Right renal pelvis (tissue), 4 donors: ENCODE data around the gene EXOC4. TPM values are rescaled to one million over a fixed set of nuclear protein-coding genes. Genes with fewer than 3 reads are reported as not detected.

Experiments used
- DNase-seq, 4 donors: peaks; one replicate each; pipeline ENCODE4 v3.0.0-alpha.2; 2013; ENCODE audit warnings: low read depth in 4 of 4, low spot score in 3 of 4, missing footprints in 1 of 4
- polyA plus RNA-seq, 4 donors: library from polyadenylated mRNA; unstranded; fragments of 120-200 nt; gene quantifications; one replicate each; pipeline ENCODE4 v1.2.1, GENCODE V29; 2013; ENCODE audit not compliant: insufficient read length in 4 of 4

EXOC4 gene
- polyA plus RNA-seq, 4 donors, result 66.9 to 71.9 (median 69.9) TPM

GRCh38 chr7:133358708-133359107, 105.8 kb downstream of the EXOC4 start:
- no peak for DNase-seq

- DNase-seq, result no peak
These were observed 106.6 kb downstream of the EXOC4 start for GRCh38 chr7:133359449-133359848.

- DNase-seq, result no peak
These were observed 107.3 kb downstream of the EXOC4 start for GRCh38 chr7:133360201-133360600.

DNA sequence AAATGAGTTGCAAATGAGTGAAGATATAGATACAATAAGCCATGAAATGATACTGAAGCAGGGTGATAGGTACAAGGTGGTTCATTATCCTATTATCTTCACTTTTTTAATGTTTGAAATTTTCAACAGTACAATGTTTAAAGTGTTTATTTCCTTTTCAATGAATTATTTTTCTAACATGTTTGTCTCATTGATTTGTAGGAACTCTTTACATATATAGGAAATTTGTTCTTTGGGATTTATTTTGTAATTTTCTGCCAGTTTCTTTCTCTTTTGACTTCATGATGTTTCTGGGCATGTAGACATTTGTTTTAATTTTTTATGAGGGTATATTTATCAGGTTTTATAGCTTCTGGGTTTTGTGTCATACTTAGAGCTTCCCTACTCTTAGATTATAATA, 108.9 kb downstream of the EXOC4 start:
- DNase-seq, result no peak

GRCh38 chr7:133364959-133365690, 112.2 kb downstream of the EXOC4 start:
- no peak for DNase-seq

GRCh38 chr7:133365917-133366316, 113.0 kb downstream of the EXOC4 start:
- no peak for DNase-seq

DNA sequence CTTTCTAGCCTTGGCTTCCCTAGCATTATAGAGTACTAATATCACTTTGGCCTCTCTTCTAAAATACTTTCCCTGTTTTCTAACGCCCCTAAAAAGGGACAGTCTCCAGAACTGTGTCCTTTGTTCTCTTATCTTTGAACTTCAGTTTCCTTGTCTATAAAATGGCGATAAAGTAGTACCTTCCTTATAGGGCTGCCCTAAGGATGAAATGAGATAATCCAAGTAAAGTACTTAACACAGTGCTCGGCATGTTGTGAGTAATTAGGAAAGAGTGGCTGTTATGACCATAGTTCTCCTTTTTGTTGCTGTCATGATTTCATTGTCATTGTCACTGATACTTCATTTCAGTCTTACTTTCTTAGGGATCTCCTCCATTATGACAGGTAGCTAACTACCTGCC, 114.7 kb downstream of the EXOC4 start:
- DNase-seq, result no peak

DNA sequence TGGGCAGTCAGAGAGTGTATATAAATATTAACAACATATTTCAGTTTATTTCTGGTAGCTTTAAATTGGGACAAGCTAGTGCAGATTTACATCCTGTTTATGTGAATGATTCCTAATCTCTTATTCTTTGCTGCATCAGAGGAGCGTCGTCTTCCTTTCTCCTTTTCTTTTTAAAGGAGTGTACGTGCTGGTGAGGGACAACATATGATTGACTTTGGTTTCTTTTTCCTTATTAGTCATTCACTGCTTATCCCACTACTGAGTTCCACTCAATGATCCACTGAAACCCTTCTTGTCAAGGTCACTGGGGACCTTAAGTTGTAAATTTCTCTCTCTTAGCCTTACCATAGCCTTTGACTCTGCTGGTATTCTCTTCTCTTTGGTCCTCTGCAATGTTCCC, 116.3 kb downstream of the EXOC4 start:
- no peak for DNase-seq

GRCh38 chr7:133371616-133372015, 118.7 kb downstream of the EXOC4 start:
- no peak for DNase-seq

DNA sequence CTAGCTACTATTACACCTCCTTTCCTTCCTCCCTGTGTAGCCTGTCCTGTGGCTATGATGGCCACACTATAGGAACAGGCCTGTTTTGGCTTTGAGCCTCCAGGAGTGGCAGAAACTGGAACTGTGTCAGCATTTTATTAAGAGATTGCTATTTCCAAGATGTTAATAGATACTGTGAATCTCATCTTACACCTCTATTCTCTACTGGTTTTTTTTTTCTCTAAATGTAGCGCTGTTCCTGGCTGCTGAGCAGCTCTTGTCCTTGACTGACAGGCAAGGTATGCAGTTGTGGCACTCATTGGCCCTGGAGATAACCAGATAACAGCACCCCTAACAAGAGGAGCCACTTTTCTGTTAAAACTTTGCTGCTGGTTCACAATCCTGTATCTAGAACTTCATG, 119.5 kb downstream of the EXOC4 start:
- no peak for DNase-seq

GRCh38 chr7:133376514-133376913, 123.6 kb downstream of the EXOC4 start:
- DNase-seq, result no peak

DNA sequence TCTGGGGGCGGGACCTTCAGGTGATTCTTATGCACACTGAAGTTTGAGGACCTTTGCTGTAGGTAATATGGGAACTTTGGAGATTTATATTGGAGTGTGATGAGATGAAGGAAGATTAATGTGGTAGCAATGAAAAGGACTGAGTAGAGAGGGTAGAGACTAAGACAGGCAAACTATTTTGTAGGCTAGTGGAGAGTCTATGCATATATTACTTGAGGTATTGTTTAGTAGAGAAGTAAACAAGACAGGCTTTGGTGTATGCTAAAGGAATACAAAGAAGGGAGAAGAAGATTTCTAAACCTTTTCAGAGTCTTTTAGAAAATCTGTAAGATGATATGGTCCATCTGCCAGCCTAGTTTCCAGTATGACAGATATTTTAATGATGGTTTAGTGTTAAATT, 129.1 kb downstream of the EXOC4 start:
- DNase-seq, result no peak

DNA sequence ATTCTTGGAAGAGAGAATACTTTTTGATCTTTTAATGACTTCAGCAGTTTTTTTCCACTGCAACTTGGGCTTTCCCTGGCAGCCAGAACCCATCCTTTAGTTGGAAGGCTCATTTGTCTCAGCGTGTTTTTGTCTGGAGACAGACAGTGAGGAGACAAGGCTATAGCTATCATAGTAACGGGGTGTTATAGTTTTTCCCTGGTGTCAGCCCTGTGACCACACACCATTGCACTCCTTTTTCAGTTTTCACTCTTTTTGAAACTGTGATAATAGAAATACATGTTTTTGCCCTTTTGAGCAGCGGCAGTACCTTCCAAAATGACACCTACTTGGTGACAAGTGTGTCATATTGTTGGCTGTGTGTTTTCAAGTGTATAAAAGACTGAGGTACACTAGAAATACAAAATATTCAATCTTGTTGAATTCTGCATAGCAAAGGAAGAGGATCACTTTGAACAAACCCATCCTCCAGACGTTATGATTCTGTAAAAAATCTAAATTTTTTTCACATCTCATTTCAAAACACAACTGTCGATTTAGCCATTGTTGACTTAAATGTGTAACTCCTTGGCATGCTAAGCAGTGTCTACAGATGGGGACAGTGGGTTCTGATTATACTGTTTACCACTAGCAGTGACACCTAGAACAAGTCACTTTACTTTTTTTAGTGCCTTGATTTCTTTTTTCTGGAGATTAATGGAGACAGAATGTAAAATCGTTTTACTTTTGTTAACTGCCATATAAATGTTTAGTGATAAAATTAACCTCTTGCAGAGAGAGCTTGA, 130.1 kb downstream of the EXOC4 start:
- no peak for DNase-seq

DNA sequence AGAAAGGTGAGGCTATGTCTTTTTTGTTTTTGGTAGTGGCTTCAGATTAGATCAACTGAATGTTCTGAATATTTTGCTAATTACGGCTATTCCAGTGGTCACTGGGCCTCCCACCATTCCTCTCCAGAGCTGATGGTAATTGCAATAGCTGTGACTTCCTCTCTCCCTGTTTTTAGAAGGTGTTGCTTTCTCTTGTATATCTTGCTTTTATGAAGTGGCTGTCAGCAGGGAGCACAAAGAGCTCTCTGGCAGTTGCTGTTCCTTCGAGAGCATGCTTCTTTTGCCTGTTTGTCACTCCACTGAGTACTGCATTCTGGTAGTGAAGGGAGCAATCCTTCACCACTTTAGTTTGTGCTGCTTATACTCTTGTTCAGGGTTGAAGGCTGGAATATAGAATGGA, 133.3 kb downstream of the EXOC4 start:
- no peak for DNase-seq

GRCh38 chr7:133389727-133390126, 136.8 kb downstream of the EXOC4 start:
- no peak for DNase-seq

- DNase-seq, result no peak
These were observed 138.3 kb downstream of the EXOC4 start for GRCh38 chr7:133391206-133391605.

GRCh38 chr7:133394369-133394768, 141.5 kb downstream of the EXOC4 start:
- DNase-seq, result no peak

DNA sequence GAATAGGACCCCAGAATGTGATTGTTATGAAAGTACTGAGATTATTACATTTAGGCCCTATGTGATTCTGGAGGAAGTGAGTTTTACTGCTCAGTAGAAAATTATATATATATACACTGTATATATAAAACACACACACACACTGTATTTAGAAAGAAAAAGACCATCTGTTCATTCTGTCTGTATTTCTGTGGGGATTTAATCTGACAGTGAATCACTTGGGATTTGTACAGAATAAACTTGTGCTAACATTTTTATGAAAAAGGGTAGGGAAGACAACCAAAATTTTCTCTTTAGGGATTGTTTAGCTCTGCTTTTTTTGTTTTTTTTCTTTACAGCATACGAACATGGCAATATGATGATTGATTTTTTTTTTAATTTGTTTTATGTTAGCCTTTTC, 142.7 kb downstream of the EXOC4 start:
- no peak for DNase-seq

DNA sequence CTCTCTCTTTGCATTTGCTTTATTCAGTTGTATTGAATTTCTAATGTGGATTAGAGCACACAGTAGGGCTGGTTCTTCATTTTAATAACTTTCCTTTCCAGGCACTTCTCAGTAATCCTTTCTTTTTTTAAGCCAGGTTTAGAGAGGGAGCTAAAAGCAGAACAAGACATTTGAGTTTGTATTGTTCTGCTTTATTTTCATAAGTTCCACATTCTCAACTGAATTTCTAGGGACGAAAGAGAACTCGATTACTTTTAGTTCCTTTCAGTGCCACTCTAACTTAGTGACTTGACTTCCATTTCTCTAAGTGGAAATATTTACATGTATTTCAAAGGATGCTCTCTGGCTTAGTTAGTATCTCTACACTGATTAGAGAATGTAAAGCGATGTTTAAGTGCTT, 145.6 kb downstream of the EXOC4 start:
- no peak for DNase-seq

DNA sequence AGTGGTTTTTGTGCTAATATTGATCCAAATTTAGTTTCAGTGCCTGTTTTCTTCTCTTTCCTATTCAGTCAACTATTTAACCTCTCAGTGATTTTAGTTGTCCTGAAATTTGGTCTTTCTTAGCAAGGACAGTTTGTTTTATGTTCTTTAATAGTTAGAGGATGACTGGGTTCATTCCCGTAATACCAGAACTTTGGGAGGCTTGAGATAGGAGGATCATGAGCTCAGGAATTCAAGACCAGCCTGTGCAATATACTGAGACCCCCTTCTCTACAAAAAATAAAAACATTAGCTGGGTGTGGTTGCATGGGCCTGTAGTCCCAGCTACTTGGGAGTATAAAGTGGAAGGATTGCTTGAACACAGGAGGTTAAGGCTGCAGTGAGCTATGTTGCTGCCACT, 148.3 kb downstream of the EXOC4 start:
- DNase-seq, result no peak

GRCh38 chr7:133408212-133408611, 155.3 kb downstream of the EXOC4 start:
- no peak for DNase-seq

- DNase-seq, result no peak
These were observed 156.5 kb downstream of the EXOC4 start for GRCh38 chr7:133409421-133409820.
